Measurements from ENCODE around the gene ZNF573. TPM values are rescaled to one million over a fixed set of nuclear protein-coding genes. Genes with fewer than 3 reads are reported as not detected.
"Not testable (repeated sequence)": the region's sequence is repeated elsewhere in the genome, so short reads cannot be mapped to it uniquely, and the experiment has no call there.

ZNF573 gene
- total and polyA plus RNA-seq, 2 donors from 2014 or later: 1.5 to 12.2 TPM

DNA sequence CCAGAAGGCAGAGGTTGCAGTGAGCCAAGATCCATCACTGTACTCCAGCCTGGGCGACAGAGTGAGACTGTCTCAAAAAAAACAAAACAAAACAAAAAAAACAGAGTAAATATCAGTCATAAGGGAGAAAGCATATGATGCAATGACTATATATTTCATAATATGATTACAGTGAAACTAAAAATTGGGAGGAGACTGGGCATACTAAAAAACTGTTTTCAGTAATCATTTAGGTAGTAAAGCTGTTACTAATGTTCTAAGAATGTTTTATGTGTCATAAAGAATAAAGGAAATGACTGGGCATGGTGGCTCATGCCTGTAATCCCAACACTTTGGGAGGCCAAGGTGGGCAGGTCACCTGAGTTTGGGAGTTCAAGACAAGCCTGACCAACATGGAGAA lies 15.9 kb downstream of the ZNF573 start:
- DNase-seq: no peak
- no peak overlapping the region for H3K9ac ChIP-seq (ENCODE audit: low read length in 3 of 3)
- intact Hi-C loops (cut with DNase I): no loop called here
- no peaks in the 10 kb centered on the region for H3K27me3 ChIP-seq (ENCODE audit: control insufficient read depth, insufficient read depth, low read length)
- TF ChIP-seq, protein P1, sequence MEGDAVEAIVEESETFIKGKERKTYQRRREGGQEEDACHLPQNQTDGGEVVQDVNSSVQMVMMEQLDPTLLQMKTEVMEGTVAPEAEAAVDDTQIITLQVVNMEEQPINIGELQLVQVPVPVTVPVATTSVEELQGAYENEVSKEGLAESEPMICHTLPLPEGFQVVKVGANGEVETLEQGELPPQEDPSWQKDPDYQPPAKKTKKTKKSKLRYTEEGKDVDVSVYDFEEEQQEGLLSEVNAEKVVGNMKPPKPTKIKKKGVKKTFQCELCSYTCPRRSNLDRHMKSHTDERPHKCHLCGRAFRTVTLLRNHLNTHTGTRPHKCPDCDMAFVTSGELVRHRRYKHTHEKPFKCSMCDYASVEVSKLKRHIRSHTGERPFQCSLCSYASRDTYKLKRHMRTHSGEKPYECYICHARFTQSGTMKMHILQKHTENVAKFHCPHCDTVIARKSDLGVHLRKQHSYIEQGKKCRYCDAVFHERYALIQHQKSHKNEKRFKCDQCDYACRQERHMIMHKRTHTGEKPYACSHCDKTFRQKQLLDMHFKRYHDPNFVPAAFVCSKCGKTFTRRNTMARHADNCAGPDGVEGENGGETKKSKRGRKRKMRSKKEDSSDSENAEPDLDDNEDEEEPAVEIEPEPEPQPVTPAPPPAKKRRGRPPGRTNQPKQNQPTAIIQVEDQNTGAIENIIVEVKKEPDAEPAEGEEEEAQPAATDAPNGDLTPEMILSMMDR (IDR thresholded peaks at IDR 0.05; ENCODE audit: borderline replicate concordance, extremely low read depth, insufficient read depth): no peak
- H3K9me3 ChIP-seq (ENCODE audit: control insufficient read depth in 2 of 3, insufficient read depth in 1 of 3, low read length in 3 of 3): no peaks in the 10 kb centered on the region
- no peak overlapping the region for H3K4me3 ChIP-seq (ENCODE audit: low read length in 3 of 3)
- no peak overlapping the region for H3K27ac ChIP-seq (ENCODE audit: low read depth in 2 of 2, low read length in 2 of 2)
- peaks cover 3 to 5% (median 4%) of the 10 kb centered on the region in 3 donors for H3K36me3 ChIP-seq (ENCODE audit: control insufficient read depth in 2 of 3, insufficient read depth in 3 of 3, low read length in 3 of 3)
- H3K4me1 ChIP-seq (ENCODE audit: control insufficient read depth in 2 of 3, insufficient read depth in 2 of 3, low read depth in 1 of 3, low read length in 3 of 3): no peaks in the 10 kb centered on the region
- FAIRE-seq: no peak

- H3K9ac ChIP-seq (ENCODE audit: low read length in 3 of 3); DNase-seq; H3K36me3 ChIP-seq (ENCODE audit: control insufficient read depth in 2 of 3, insufficient read depth in 3 of 3, low read length in 3 of 3); H3K4me1 ChIP-seq (ENCODE audit: control insufficient read depth in 2 of 3, insufficient read depth in 2 of 3, low read depth in 1 of 3, low read length in 3 of 3); intact Hi-C loops (cut with DNase I); H3K27me3 ChIP-seq (ENCODE audit: control insufficient read depth, insufficient read depth, low read length); H3K4me3 ChIP-seq (ENCODE audit: low read length in 3 of 3); H3K9me3 ChIP-seq (ENCODE audit: control insufficient read depth in 2 of 3, insufficient read depth in 1 of 3, low read length in 3 of 3); FAIRE-seq; H3K27ac ChIP-seq (ENCODE audit: low read depth in 2 of 2, low read length in 2 of 2): not testable (repeated sequence)
These were observed 21.7 kb downstream of the ZNF573 start for GRCh38 chr19:37757683-37758082.

- no peak overlapping the region for H3K27ac ChIP-seq (ENCODE audit: low read depth in 2 of 2, low read length in 2 of 2)
- H3K4me3 ChIP-seq (ENCODE audit: low read length in 3 of 3): no peak overlapping the region
- no peaks in the 10 kb centered on the region for H3K27me3 ChIP-seq (ENCODE audit: control insufficient read depth, insufficient read depth, low read length)
- TF ChIP-seq, protein P1 (IDR thresholded peaks at IDR 0.05; ENCODE audit: borderline replicate concordance, extremely low read depth, insufficient read depth): no peak
- no peak overlapping the region for H3K9ac ChIP-seq (ENCODE audit: low read length in 3 of 3)
- H3K36me3 ChIP-seq (ENCODE audit: control insufficient read depth in 2 of 3, insufficient read depth in 3 of 3, low read length in 3 of 3): peaks cover 6 to 26% (median 18%) of the 10 kb centered on the region in 3 donors
- FAIRE-seq (no peak), DNase-seq (no peak)
- H3K4me1 ChIP-seq (ENCODE audit: control insufficient read depth in 2 of 3, insufficient read depth in 2 of 3, low read depth in 1 of 3, low read length in 3 of 3): no peaks in the 10 kb centered on the region
- peaks cover 1 to 30% (median 15%) of the 10 kb centered on the region in 3 donors for H3K9me3 ChIP-seq (ENCODE audit: control insufficient read depth in 2 of 3, insufficient read depth in 1 of 3, low read length in 3 of 3)
- intact Hi-C loops (cut with DNase I): no loop called here
These were observed 41.0 kb downstream of the ZNF573 start for GRCh38 chr19:37738371-37738770.

GRCh38 chr19:37725181-37725580 lies 54.2 kb downstream of the ZNF573 start:
- no peak for FAIRE-seq
- no peak overlapping the region for H3K27ac ChIP-seq (ENCODE audit: low read depth in 2 of 2, low read length in 2 of 2)

More at GRCh38 chr19:37725181-37725580, 54.2 kb downstream of the ZNF573 start:
- Histone ChIP-seq H3K9ac (ENCODE audit: low read length in 3 of 3) (no peak overlapping the region), H3K36me3 (ENCODE audit: control insufficient read depth in 2 of 3, insufficient read depth in 3 of 3, low read length in 3 of 3) (no peaks in the 10 kb centered on the region), H3K27me3 (ENCODE audit: control insufficient read depth, insufficient read depth, low read length) (no peaks in the 10 kb centered on the region), H3K4me3 (ENCODE audit: low read length in 3 of 3) (no peak overlapping the region), H3K9me3 (ENCODE audit: control insufficient read depth in 2 of 3, insufficient read depth in 1 of 3, low read length in 3 of 3) (no peaks in the 10 kb centered on the region), H3K4me1 (ENCODE audit: control insufficient read depth in 2 of 3, insufficient read depth in 2 of 3, low read depth in 1 of 3, low read length in 3 of 3) (no peaks in the 10 kb centered on the region)
- DNase-seq: no peak
- intact Hi-C loops (cut with DNase I): no loop called here
- TF ChIP-seq, protein P1 (IDR thresholded peaks at IDR 0.05; ENCODE audit: borderline replicate concordance, extremely low read depth, insufficient read depth): no peak

Measured in kidney (tissue), 14 donors.